AG04449 (cell line): ENCODE data around the gene GLRA2.
"Not testable (repeated sequence)": the region's sequence is repeated elsewhere in the genome, so short reads cannot be mapped to it uniquely, and the experiment has no call there.

Experiments
- CTCF ChIA-PET: fragments of 350-600 bp; formaldehyde crosslinking; extraction: SDS; loops from one replicate; lab custom pipeline; 2021; ENCODE audit warnings: antibody characterized with exemption; lab: Yijun Ruan, JAX
- POLR2A ChIA-PET: fragments of 400-600, 350-600 bp; formaldehyde crosslinking; extraction: SDS; loops from one replicate; lab custom pipeline; 2020; ENCODE audit warnings: antibody characterized with exemption, inconsistent platforms; lab: Yijun Ruan, JAX
- DNase-seq: peaks from one replicate; pipeline ENCODE4 v3.0.0-alpha.2; 2010; ENCODE audit warnings: low read depth, low spot score
- H3K4me3 ChIP-seq: 2 replicates; pipeline ENCODE4 v1.5.1; 2011; ENCODE audit warnings: low read depth, mild to moderate bottlenecking, control low read depth, low read length
- TF ChIP-seq, protein P1 (sequence below): IDR thresholded peaks from one replicate; pipeline ENCODE4 v1.5.1; 2011; ENCODE audit warnings: mild to moderate bottlenecking, moderate library complexity, low read length, control low read depth, inconsistent platforms; ENCODE audit not compliant: insufficient read depth; ENCODE audit errors: missing control alignments

Gene GLRA2

DNA sequence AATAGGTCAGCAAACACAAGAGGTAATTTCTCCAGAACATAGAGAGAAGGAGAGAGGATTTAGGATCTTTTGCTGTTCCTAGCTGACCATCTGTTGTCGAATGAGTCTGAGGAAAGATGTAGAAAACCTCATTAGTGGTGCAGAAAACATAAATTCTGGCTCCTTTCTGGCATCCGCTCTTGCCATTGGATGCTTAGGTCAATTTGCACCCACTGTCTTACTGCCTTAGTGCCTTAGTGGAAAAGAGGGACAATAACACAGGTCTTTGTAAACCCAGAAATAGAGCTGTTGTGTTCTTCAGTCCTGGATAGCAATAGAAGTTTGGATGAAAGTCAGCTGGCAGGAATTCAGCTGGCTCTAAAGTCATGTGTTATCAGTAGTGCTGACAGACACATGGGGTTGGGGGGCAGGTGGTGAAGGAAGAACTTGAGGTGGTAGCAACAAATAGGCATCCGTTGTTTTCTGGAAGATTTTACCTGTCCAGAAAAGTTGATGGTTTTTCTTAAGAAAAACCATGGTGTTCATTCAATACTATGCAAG lies 78.2 kb downstream of the GLRA2 start:
- no peak for DNase-seq
- ChIA-PET POLR2A (no interaction called here), CTCF (no interaction called here)
- TF ChIP-seq, protein P1, sequence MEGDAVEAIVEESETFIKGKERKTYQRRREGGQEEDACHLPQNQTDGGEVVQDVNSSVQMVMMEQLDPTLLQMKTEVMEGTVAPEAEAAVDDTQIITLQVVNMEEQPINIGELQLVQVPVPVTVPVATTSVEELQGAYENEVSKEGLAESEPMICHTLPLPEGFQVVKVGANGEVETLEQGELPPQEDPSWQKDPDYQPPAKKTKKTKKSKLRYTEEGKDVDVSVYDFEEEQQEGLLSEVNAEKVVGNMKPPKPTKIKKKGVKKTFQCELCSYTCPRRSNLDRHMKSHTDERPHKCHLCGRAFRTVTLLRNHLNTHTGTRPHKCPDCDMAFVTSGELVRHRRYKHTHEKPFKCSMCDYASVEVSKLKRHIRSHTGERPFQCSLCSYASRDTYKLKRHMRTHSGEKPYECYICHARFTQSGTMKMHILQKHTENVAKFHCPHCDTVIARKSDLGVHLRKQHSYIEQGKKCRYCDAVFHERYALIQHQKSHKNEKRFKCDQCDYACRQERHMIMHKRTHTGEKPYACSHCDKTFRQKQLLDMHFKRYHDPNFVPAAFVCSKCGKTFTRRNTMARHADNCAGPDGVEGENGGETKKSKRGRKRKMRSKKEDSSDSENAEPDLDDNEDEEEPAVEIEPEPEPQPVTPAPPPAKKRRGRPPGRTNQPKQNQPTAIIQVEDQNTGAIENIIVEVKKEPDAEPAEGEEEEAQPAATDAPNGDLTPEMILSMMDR, result no peak
- H3K4me3 ChIP-seq, result no peak overlapping the region

DNA sequence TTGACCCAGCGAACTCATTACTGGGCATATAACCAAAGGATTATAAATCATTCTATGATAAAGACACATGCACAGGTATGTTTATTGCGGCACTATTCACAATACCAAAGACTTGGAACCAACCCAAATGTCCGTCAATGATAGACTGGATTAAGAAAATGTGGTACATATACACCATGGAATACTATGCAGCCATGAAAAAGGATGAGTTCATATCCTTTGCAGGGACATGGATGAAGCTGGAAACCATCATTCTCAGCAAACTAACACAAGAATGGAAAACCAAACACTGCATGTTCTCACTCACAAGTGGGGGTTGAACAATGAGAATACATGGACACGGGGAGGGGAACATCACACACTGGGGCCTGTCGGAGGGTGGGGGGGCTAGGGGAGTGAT lies 83.1 kb downstream of the GLRA2 start:
- DNase-seq, H3K4me3 ChIP-seq, POLR2A ChIA-PET, CTCF ChIA-PET: not testable (repeated sequence)

DNA sequence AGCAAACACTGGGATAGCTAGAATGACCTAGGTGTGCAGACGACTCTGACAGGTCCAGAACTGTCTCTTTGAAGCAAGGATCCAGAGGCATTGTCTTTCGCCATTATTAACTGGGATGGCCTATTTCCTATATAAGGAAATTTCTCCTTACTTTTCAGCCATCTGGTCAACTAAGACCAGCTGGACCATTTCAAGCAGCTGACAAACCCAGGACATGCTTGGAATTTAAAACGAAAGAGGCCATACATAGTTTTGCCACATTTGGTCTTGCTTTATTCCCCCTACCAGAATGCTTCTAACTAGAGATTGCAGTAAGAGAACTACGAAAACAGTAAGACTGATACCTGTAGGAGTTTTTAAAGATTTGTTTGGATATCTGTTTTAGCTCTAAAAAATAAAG lies 87.0 kb downstream of the GLRA2 start:
- CTCF ChIA-PET, result no interaction called here
- POLR2A ChIA-PET, result no interaction called here
- no peak for DNase-seq
- TF ChIP-seq, protein P1, result no peak
- no peak overlapping the region for H3K4me3 ChIP-seq

DNA sequence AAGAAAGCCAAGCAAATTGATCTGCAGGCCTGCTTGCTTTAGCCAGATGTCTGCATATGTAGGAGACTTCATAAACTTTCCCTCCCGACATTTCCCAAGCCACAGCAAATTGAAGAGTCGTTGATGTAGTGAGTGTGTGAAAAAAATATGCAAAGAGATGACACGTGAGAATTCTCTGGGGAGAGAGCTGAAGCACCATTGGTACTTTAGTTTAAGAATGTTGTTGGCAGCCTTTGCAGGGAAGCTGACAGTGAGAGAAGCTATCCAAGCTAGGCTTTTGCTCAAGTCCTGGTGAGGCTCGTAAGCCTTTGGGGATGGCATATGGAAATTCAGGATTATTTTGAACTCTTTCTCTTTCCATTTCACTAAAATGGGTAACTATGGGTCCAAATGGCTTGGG lies 87.5 kb downstream of the GLRA2 start:
- ChIA-PET CTCF (interaction anchor here (1.2 kb wide), 1 partner anchor 13 kb away, joined by 3 read pairs; no protein-coding TSS in a partner anchor), POLR2A (no interaction called here)
- DNase-seq, result peak; percentile 42
- H3K4me3 ChIP-seq, result no peak overlapping the region
- TF ChIP-seq, protein P1, result no peak

DNA sequence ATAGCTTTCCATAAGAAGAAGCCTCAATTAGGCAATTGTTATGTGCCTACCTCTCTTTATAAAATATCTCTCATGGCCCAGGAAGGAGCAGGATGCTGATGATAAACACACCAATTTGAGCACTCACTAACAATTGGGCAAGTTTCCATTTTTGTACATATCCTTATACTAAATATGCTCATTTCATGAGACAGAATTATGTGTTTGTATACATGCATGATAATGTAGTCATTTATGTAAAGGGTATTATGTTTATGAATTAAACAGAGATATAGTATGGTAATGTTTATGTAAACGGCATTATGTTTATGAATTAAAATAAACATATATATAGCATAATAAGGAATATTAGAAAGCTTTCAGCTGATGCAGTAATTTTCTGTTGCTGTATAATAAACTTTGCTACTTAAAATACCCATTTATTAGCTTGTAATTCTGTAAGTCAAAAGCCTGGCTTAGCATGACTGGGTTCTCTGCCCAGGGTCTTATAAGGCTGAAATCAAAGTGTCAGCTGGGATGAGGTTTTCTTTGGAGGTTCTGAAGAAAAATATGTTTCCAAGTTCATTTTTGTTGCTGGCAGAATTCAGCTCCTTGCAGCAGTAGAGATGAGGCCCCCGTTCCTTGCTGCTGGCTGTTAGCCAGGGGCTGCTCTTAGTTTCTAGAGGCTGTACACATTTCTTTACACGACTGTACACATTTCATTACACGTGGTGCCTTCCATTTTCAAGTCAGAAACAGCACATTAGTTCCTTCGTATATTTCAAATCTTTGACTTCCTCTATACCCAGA lies 89.0 kb downstream of the GLRA2 start:
- ChIA-PET CTCF (interaction anchor here (1.2 to 1.5 kb wide), 2 partner anchors 12 to 526 kb away, joined by 3 to 5 read pairs; no protein-coding TSS in a partner anchor), POLR2A (no interaction called here)
- no peak overlapping the region for H3K4me3 ChIP-seq
- no peak for DNase-seq
- TF ChIP-seq, protein P1, result no peak

DNA sequence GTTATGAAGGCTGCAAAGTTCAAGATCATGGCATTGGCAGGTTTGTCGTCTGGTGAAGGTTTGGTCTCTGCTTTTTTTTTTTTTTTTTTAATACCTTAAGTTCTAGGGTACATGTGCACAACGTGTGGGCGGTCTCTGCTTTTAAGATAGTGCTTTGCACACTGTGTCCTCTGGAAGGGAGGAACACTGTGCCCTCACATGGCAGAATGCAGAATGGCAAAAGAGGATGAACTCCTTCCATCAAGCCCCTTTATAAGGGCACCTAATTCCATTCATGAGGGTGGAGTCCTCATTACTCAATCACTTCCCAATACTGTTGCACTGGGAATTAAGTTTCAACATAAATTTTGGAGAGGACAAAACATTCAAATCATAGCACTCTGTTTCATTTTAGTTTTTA lies 101.4 kb downstream of the GLRA2 start:
- TF ChIP-seq, protein P1, result peak; percentile 23
- H3K4me3 ChIP-seq, result no peak overlapping the region
- ChIA-PET POLR2A (no interaction called here), CTCF (no interaction called here)
- DNase-seq, result no peak
